Stomach (tissue), 9 donors: ENCODE data around the gene VRK3. TPM values are rescaled to one million over a fixed set of nuclear protein-coding genes. Genes with fewer than 3 reads are reported as not detected.

Experiments
- DNase-seq, 2 donors: peaks; one replicate each; pipeline versions ENCODE4 v3.0.0 to v3.0.0-alpha.2; 2013 to 2019
- H3K27ac ChIP-seq, 5 donors: fragments of 200-600 bp in 4 of 5; sonication (generic) in 4 of 5; one replicate each; pipeline ENCODE4 v1.5.1; 2013 to 2019; ENCODE audit warnings: mild to moderate bottlenecking in 1 of 5, moderate library complexity in 1 of 5
- H3K27me3 ChIP-seq, 3 donors: fragments of 200-600 bp; sonication (generic); one replicate each; pipeline ENCODE4 v1.5.1; 2017 to 2019; ENCODE audit warnings: mixed run types in 1 of 3
- H3K36me3 ChIP-seq, 4 donors: fragments of 200-600 bp; sonication (generic); 1 replicate in 3 of 4; 2 replicates in 1 of 4; pipeline ENCODE4 v1.5.1; 2016 to 2019
- H3K4me1 ChIP-seq, 4 donors: fragments of 200-600 bp; sonication (generic); one replicate each; pipeline ENCODE4 v1.5.1; 2016 to 2019
- H3K4me3 ChIP-seq, 4 donors: fragments of 200-600 bp; sonication (generic) in 3 of 4; one replicate each; pipeline ENCODE4 v1.5.1; 2016 to 2019; ENCODE audit warnings: mild to moderate bottlenecking in 1 of 4
- H3K9me3 ChIP-seq, 4 donors: fragments of 200-600 bp; sonication (generic); one replicate each; pipeline ENCODE4 v1.5.1; 2016 to 2019
- CTCF ChIP-seq, 7 experiments: fragments of 450-650 bp in 4 of 7; fragments of 200-600 bp in 3 of 7; sonication (generic) in 3 of 7; IDR thresholded peaks; one replicate each; pipeline ENCODE4 v1.5.1; 2016 to 2019; ENCODE audit warnings: antibody characterized with exemption in 7 of 7, control low read depth in 2 of 7, mild to moderate bottlenecking in 1 of 7
- EP300 ChIP-seq: sonication (generic); formaldehyde crosslinking; IDR thresholded peaks from one replicate; pipeline ENCODE4 v1.6.1; 2017; ENCODE audit warnings: antibody characterized with exemption
- POLR2A ChIP-seq, 4 donors: fragments of 450-650 bp; IDR thresholded peaks; one replicate each; pipeline ENCODE4 v1.6.1; 2016; ENCODE audit warnings: antibody characterized with exemption in 4 of 4, control low read depth in 2 of 4, mild to moderate bottlenecking in 1 of 4, moderate library complexity in 1 of 4
- POLR2AphosphoS5 ChIP-seq, 3 donors: sonication (generic); formaldehyde crosslinking; IDR thresholded peaks; one replicate each; pipeline ENCODE4 v1.6.1; 2016; ENCODE audit warnings: antibody characterized with exemption in 3 of 3
- WGBS, 5 donors: extraction: QIAGEN DNeasy Blood & Tissue Kit in 3 of 5; methylation state at CpG; one replicate each; pipeline versions ENCODE4 v1.1.5 to v1.1.7; 2013 to 2018; 5-methylcytosine and 5-hydroxymethylcytosine counted together
- intact Hi-C: fragments of 100-400 bp; cut with DNase I; formaldehyde crosslinking; loops from one replicate; pipeline ENCODE4 v1.15.1; 2023; ENCODE audit warnings: low total_unique reads
- polyA plus RNA-seq, 3 donors: library from polyadenylated mRNA; stranded (reverse); fragments of 200-250 nt; gene quantifications; one replicate each; pipeline ENCODE4 v1.2.3, GENCODE V29; 2013
- total RNA-seq, 5 donors: library from RNA; depleted of rRNA; stranded (reverse); fragments of >200 nt; gene quantifications; one replicate each; pipeline versions ENCODE4 v1.1.0 to v1.2.3, GENCODE V29; 2014 to 2016
- donor health status: healthy with polysubstance abuse.
- donor health status: Bipolar disorder and iron deficiency.
- donor health status: healthy.

Gene VRK3
- total and polyA plus RNA-seq, 8 donors = 3.5 to 39.7 (median 22.8) TPM

- no peak for TF ChIP-seq POLR2AphosphoS5 (IDR thresholded peaks at IDR 0.05)
- TF ChIP-seq EP300 = no peak
- TF ChIP-seq POLR2A (IDR thresholded peaks at IDR 0.05) = no peak
- TF ChIP-seq CTCF (IDR thresholded peaks at IDR 0.05) = no peak
- intact Hi-C loops = no loop called here
- peaks cover 10 to 17% (median 15%) of the 10 kb centered on the region in 4 donors for H3K4me1 ChIP-seq
- H3K4me3 ChIP-seq = no peak overlapping the region
- H3K36me3 ChIP-seq = peaks cover 24 to 61% (median 56%) of the 10 kb centered on the region in 4 donors
- DNase-seq = no peak
- no peaks in the 10 kb centered on the region for H3K9me3 ChIP-seq
- 79 to 94% (median 92%) methylated on average over 6 of the region's 6 CpGs for WGBS, 5 donors
- H3K27me3 ChIP-seq = no peaks in the 10 kb centered on the region
- H3K27ac ChIP-seq = no peak overlapping the region
Measured at GRCh38 chr19:50030225-50030624, 5.1 kb upstream of the VRK3 start.

GRCh38 chr19:50026550-50026906 is 1.4 kb upstream of the VRK3 start:
- Histone ChIP-seq H3K36me3 (peaks cover 7 to 24% (median 20%) of the 10 kb centered on the region in 4 donors), H3K4me1 (peaks cover 22 to 48% (median 33%) of the 10 kb centered on the region in 4 donors), H3K27me3 (no peaks in the 10 kb centered on the region), H3K9me3 (no peaks in the 10 kb centered on the region), H3K4me3 (peak overlapping the region; percentile 66 to 97 (median 96)), H3K27ac (peak overlapping the region in 1 of 5 donors; percentile 93)
- 86 to 94% (median 88%) methylated on average over 7 of the region's 7 CpGs for WGBS, 5 donors
- intact Hi-C loops = no loop called here
- TF ChIP-seq POLR2AphosphoS5 (IDR thresholded peaks at IDR 0.05) = no peak
- no peak for TF ChIP-seq EP300
- TF ChIP-seq CTCF (IDR thresholded peaks at IDR 0.05) = no peak
- TF ChIP-seq POLR2A (IDR thresholded peaks at IDR 0.05) = no peak
- no peak for DNase-seq

- Histone ChIP-seq H3K9me3 (no peaks in the 10 kb centered on the region), H3K27ac (peak within 1 kb of the TSS; percentile 93 to 99 (median 96)), H3K4me1 (peaks cover 22 to 53% (median 35%) of the 10 kb centered on the region in 4 donors), H3K36me3 (peaks cover 2 to 19% (median 16%) of the 10 kb centered on the region in 4 donors), H3K27me3 (no peaks in the 10 kb centered on the region), H3K4me3 (peak within 1 kb of the TSS; percentile 66 to 97 (median 96))
- intact Hi-C loops = no loop called here
- DNase-seq = peak; percentile 95 to 98
- WGBS, 5 donors = 9 to 13% (median 11%) methylated on average over 39 to 45 of the region's 45 CpGs
- TF ChIP-seq POLR2AphosphoS5 (IDR thresholded peaks at IDR 0.05) (peak; percentile 68 to 87 (median 80)), EP300 (no peak)
Measured at GRCh38 chr19:50025794-50026549, 800 bp upstream of the VRK3 start, which contains the start of gene ZNF473. Gene ZNF473, plus strand, starts transcription at chr19:50026005. Its CDS starts 5,078 bp downstream, at chr19:50031083.

GRCh38 chr19:50024719-50025021 is 502 bp downstream of the VRK3 start:
- 0 to 2% (median 1%) methylated on average over 8 to 10 of the region's 10 CpGs for whole genome bisulfite sequencing, 5 donors

More at GRCh38 chr19:50024719-50025021, 502 bp downstream of the VRK3 start:
- H3K4me1 ChIP-seq = peaks cover 22 to 54% (median 37%) of the 10 kb centered on the region in 4 donors
- H3K36me3 ChIP-seq = peaks cover 0 to 20% (median 17%) of the 10 kb centered on the region in 4 donors
- peak in 1 of 2 donors; percentile 79 for DNase-seq
- intact Hi-C loops = no loop called here
- peak overlapping the region; percentile 93 to 99 (median 96) for H3K27ac ChIP-seq
- no peaks in the 10 kb centered on the region for H3K27me3 ChIP-seq
- TF ChIP-seq POLR2A (IDR thresholded peaks at IDR 0.05) (no peak), EP300 (no peak), CTCF (IDR thresholded peaks at IDR 0.05) (no peak), POLR2AphosphoS5 (IDR thresholded peaks at IDR 0.05) (no peak)
- no peaks in the 10 kb centered on the region for H3K9me3 ChIP-seq
- H3K4me3 ChIP-seq = peak overlapping the region; percentile 66 to 97 (median 96)
